NCI-H774 (cell line): ENCODE measurements around the gene GAPDH.
A peak's percentile ranks its signal among the peaks of the same experiment; 100 is the strongest.
"Not testable (repeated sequence)": the region's sequence is repeated elsewhere in the genome, so short reads cannot be mapped to it uniquely, and the experiment has no call there.

Experiments used
- DNase-seq: peaks from one replicate; lab custom pipeline; 2025; lab: John Stamatoyannopoulos, UW

GAPDH gene

DNA sequence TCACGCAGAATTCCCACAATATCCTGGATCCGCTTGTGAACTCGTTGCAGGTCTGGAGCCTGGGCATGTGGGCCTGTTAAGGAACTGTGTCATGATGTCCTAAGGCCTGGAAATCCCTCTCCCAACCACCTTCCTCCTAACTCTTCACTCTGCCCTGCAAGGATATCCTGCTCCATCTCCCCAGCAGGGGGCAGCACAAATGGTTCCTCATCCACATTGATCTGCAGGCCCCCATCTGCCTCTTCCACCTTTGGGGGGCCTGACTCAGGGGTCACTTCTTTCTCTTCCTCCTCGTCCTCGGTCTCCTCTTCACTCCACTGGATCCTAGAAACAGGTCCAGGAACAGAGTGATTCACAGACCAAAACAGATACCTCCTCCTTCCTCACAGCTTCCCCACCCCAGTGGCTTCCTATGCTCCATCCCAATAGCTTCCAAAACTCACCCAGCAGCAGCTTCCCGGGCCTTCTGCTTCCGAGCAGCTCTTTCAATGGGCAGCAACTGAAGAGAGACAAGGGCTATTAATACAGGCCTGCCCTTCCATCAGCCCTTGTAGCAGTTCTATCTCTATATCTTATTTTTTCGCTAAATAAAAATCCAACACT, 29.2 kb downstream of the GAPDH start:
- DNase-seq = no peak

DNA sequence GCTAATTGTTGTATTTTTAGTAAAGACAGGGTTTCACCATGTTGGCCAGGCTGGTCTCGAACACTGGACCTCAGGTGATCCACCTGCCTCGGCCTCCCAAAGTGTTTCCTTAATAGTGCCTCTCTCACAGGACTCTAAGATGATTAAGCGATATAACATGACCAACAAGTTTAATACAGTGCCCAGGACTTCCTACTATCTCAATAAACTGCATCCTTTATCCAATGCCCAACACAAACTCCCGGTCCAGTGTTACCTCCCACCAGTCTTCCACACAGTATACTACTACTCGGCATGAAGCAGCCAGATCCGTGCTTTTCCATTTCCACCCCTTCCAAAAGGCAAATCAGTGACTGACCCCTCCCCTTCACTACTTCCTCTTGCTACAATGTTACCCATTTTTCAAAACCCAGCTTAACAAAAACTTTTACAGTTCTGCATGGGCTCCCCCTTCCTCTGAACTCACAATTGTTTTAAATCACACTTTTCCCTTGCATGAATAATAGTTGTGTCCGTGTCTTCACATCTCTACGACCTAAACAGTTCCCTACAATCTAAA, 32.9 kb downstream of the GAPDH start:
- no peak for DNase-seq

DNA sequence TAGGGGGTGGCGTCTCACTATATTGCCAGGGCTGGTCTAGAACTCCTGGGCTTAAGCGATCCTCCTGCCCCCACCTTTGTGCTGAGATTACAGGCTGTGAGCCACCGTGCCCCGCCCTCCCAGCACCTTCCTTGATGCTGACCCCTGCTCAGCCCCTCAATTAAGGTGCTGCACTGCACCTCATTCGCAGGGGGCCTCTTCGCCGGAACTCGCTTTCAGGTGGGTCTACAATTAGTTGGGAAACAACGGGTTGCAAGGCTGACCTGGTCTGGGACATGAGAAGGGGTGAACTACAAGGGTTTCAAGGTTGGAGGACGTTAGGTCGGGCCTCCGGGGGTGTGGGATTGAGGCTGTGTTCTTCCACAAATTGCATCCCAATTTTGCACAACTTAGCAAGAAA, 35.0 kb downstream of the GAPDH start:
- DNase-seq = no peak

DNA sequence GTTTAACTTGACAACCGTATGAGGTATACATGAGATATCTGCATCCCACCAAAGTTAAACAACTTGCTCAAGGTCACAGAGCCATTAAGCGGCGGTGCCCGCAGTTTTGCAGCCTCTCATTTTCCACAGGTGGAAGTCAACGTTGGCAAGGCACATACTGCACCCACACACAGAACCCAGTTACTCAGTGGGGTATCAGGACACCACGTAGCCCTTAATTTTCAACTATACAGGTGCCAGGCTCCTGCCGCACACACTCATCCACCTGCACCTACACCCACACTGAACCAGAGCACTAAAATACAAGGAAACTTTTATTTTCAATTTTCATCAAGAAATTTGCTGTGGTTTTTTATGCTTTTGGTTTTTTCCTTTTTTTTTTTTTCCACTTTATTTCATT, 35.5 kb downstream of the GAPDH start:
- DNase-seq = no peak

DNA sequence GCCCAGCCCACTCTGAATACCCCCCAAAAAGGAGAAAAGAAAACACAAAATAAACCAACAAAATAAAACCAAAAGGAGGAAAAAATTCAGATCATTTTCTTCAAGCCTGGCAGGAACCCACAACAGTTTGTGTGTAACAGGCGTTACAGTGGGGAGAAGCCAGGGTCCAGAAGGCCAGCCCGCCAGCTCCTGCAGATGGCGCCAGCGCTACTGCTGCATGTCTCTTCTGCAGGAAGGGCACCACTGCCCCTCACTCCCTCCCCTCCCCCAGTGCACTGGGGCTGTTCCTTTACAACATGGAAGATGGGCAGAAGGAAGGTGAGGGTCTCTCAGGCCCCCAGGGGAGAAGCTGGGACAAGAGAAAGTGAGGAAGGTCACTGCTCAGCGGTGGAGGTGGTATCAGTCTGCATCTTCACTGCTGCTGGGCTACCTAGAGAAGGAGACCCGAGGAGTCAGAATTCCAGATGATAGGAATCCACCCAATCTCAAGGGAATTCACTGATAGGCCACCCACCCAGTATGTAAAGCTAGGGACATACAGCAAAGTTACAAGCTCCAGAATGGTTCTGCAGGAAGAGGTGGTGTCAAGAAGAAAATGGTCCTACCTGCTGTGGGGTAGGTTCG, 36.1 kb downstream of the GAPDH start:
- DNase-seq = peak; percentile 15

DNA sequence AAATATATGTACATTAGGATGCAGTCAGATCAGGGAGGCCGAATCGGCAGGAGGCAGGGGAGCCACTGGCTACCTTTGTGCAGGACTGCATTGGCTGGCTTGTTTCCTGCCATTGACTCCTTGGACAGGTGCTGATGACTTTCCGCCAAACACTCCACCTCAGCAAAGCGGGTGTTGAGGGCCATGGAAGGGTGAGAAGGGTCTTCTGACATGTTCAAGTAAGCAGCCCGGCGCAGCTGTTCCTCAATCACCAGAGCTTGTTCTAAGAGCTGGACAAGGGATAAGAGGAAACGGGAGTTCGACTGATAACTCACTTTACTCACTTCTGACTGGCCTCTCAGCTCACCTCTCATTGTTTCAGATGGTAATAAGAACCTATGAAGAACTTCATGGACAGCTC, 38.7 kb downstream of the GAPDH start:
- DNase-seq = no peak

DNA sequence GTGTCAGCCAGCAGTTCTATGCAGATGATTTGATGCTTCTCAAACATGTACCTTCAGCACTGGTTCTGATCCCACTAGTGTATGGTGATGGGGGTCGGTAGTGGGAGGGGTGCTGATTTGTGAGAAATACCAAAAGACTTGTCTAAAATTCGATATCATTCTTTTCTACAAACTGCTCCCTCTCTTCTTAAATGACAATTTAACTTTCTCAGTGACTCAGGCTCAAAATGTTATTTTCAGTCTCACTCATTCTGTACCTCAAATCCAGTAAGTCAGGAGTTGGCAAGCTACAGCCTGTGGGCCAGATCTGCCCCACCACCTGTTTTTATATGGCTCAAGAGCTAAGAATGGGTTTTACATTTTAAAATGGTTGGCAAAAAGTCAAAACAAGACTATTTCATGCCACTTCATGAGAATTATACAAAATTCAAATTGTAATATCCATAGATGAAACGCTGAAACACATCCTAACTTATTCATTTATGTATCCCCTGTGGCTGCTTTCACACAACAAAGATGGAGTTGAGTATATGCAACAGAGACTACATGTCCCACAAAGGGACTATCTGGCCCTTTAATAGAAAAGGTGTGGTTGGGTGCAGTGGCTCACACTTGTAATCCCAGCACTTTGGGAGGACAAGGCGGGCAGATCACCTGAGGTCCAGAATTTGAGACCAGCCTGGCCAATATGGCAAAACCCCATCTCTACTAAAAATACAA, 40.4 kb downstream of the GAPDH start:
- DNase-seq = no peak

DNA sequence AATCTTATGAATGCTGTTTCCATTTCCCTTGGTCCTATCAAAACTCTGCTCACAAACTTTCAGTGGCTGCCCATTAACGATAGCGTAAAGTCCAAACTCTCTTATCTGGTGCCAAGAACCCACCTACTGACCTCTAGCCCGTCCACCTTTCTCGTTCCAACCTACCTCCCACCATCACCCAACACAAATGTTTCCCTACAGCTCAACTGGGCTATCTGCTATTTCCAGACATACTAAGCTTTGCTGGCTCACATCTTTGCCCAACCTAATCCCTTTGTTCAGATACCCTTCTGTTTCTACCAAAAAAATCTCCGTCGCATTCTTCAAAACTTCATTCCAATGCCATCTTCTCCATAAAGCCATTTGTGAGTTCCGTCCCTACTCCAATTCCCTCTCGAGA, 41.3 kb downstream of the GAPDH start:
- DNase-seq = no peak

DNA sequence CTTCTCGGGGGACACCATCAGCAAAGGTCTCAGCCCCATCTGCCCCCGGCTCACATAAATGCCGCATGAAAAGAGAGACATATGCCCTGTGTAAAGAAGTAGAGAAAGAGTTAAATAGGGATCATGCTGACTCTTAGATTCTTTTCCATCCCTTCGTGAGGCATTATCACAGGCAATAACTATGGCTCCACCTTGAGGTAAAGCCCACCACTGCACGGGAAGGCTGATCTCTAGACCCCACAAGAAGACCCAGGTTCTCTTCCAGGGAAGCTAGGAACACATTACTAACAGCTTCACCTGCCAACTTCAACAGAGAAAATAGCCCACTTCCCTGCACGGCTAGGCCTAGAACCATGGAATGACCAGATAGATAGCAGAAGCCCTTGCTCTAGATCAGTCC, 47.9 kb downstream of the GAPDH start:
- no peak for DNase-seq

DNA sequence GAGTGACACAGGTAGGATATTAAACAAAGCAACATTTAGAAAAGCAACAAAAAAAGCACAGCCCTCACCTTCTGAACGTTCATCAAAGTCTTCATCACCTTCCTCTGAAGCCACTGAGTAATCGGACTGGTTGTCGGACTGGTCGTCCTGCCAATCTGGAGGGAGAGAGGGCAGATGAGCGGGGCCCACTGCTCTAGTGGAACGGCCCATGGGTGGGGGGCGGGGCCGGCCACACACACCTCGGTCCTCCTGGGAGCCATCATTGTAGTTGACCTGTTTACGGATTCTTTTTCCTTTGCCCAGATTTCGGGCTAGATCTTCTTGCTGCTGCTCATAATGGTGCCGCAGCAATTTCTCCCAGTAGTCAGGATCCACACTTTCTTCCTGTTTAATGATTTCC, 48.6 kb downstream of the GAPDH start:
- no peak for DNase-seq

DNA sequence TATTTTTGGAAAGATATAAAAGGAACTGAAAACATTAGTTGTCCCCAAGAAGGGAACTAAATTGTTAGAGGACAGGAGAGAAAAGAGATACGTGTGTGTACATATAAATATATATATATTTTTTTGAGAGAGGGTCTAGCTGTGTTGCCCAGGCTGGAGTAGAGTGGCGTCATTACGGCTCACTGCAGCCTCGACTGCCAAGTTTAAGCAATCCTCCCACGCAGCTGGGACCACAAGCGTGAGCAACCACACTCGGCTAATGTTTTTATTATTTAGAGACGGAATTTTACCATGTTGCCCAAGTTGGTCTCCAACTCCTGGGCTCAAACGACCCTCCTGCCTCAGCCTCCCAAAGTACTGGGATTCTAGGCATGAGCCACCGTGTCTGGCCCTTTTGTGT, 50.0 kb downstream of the GAPDH start:
- no peak for DNase-seq

DNA sequence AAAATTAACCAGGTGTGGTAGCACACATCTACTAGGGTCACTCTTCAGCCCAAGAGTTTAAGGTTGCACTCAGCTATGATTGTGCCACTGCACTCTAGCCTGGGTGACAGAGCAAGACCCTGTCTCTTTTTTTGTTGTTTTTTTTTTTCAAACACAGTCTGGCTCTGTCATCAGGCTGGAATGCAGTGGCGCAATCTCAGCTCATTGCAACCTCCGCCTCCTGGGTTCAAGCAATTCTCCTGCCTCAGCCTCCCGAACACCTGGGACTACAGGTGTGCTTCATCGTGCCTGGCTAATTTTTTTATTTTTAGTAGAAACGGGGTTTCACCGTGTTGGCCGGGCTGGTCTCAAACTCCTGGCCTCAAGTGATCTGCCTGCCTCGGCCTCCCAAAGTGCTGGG, 52.3 kb downstream of the GAPDH start:
- not testable (repeated sequence) for DNase-seq
